Mesenchymal stem cell (in vitro differentiated cells and primary cell): ENCODE measurements around the gene KIF26B.

ENCODE experiments used
- DNase-seq: peaks from one replicate; pipeline ENCODE4 v3.0.0-alpha.2; 2013
- H2AFZ ChIP-seq: one replicate; pipeline ENCODE4 v1.6.1; 2013; ENCODE audit warnings: low read depth, mild to moderate bottlenecking, control low read depth, inconsistent platforms, low read length, moderate library complexity
- H2AK5ac ChIP-seq: 2 replicates; pipeline ENCODE4 v1.6.1; 2013; ENCODE audit warnings: low read length, moderate library complexity, mild to moderate bottlenecking, inconsistent platforms; ENCODE audit not compliant: severe bottlenecking
- H2BK120ac ChIP-seq: one replicate; pipeline ENCODE4 v1.6.1; 2013; ENCODE audit warnings: low read depth, mild to moderate bottlenecking, inconsistent platforms, low read length, moderate library complexity
- H2BK12ac ChIP-seq, 2 experiments: one replicate each; pipeline ENCODE4 v1.6.1; 2013; ENCODE audit warnings: inconsistent platforms in 2 of 2, low read length in 2 of 2, mild to moderate bottlenecking in 2 of 2, moderate library complexity in 2 of 2, control low read depth in 1 of 2
- H2BK15ac ChIP-seq: one replicate; pipeline ENCODE4 v1.6.1; 2013; ENCODE audit warnings: mild to moderate bottlenecking, low read depth, inconsistent platforms; ENCODE audit not compliant: poor library complexity, severe bottlenecking
- H2BK5ac ChIP-seq: 2 replicates; pipeline ENCODE4 v1.6.1; 2013; ENCODE audit warnings: low read depth, mild to moderate bottlenecking, low read length, control low read depth, inconsistent platforms; ENCODE audit not compliant: poor library complexity, severe bottlenecking
- H3K14ac ChIP-seq, 2 experiments: one replicate each; pipeline ENCODE4 v1.6.1; 2013; ENCODE audit warnings: inconsistent platforms in 2 of 2, low read length in 2 of 2, control low read depth in 1 of 2, mild to moderate bottlenecking in 1 of 2, moderate library complexity in 1 of 2
- H3K18ac ChIP-seq, 2 experiments: one replicate each; pipeline ENCODE4 v1.6.1; 2013; ENCODE audit warnings: inconsistent platforms in 2 of 2, low read length in 2 of 2, control low read depth in 1 of 2, low read depth in 1 of 2, mild to moderate bottlenecking in 1 of 2
- H3K23ac ChIP-seq, 2 experiments: one replicate each; pipeline ENCODE4 v1.6.1; 2013; ENCODE audit warnings: inconsistent platforms in 2 of 2, low read length in 2 of 2, mild to moderate bottlenecking in 2 of 2, moderate library complexity in 2 of 2, control low read depth in 1 of 2
- H3K27ac ChIP-seq: 2 replicates; pipeline ENCODE4 v1.5.1; 2013; ENCODE audit warnings: mild to moderate bottlenecking, moderate library complexity, low read length, control low read depth, inconsistent platforms; ENCODE audit not compliant: poor library complexity, severe bottlenecking
- H3K27me3 ChIP-seq, 2 experiments: 2 replicates each; pipeline versions ENCODE4 v1.6.1 to v1.7.0; 2013; ENCODE audit warnings: low read length in 2 of 2, mild to moderate bottlenecking in 2 of 2, moderate library complexity in 2 of 2, control low read depth in 1 of 2, inconsistent platforms in 1 of 2; ENCODE audit not compliant: control insufficient read depth in 1 of 2, insufficient read depth in 1 of 2
- H3K36me3 ChIP-seq, 2 experiments: 2 replicates each; pipeline versions ENCODE4 v1.6.1 to v1.7.0; 2013; ENCODE audit warnings: low read length in 2 of 2, control low read depth in 1 of 2, inconsistent platforms in 1 of 2, low read depth in 1 of 2, mild to moderate bottlenecking in 1 of 2; ENCODE audit not compliant: insufficient read depth in 2 of 2, control insufficient read depth in 1 of 2
- H3K4ac ChIP-seq, 2 experiments: one replicate each; pipeline ENCODE4 v1.6.1; 2013; ENCODE audit warnings: inconsistent platforms in 2 of 2, low read length in 2 of 2, mild to moderate bottlenecking in 2 of 2, moderate library complexity in 2 of 2, control low read depth in 1 of 2, low read depth in 1 of 2
- H3K4me1 ChIP-seq: 2 replicates; pipeline ENCODE4 v1.6.1; 2013; ENCODE audit warnings: low read depth, low read length, control low read depth; ENCODE audit not compliant: control insufficient read depth, insufficient read depth
- H3K4me2 ChIP-seq: 2 replicates; pipeline ENCODE4 v1.6.1; 2013; ENCODE audit warnings: low read length, mild to moderate bottlenecking, inconsistent platforms; ENCODE audit not compliant: poor library complexity, severe bottlenecking
- H3K4me3 ChIP-seq, 2 experiments: 2 replicates each; pipeline versions ENCODE4 v1.5.1 to v1.7.0; 2013; ENCODE audit warnings: low read length in 2 of 2, mild to moderate bottlenecking in 2 of 2, control low read depth in 1 of 2, low read depth in 1 of 2; ENCODE audit not compliant: insufficient read depth in 1 of 2
- H3K79me1 ChIP-seq: replicated peaks from 2 replicates; pipeline ENCODE4 v1.6.1; 2013; ENCODE audit warnings: mild to moderate bottlenecking, control low read depth, low read length, inconsistent platforms; ENCODE audit not compliant: poor library complexity, severe bottlenecking
- H3K9ac ChIP-seq: 2 replicates; pipeline ENCODE4 v1.7.0; 2013; ENCODE audit warnings: mild to moderate bottlenecking, low read length, moderate library complexity
- H3K9me3 ChIP-seq: 2 replicates; pipeline ENCODE4 v1.7.0; 2013; ENCODE audit warnings: mild to moderate bottlenecking, low read length; ENCODE audit not compliant: control insufficient read depth
- H4K8ac ChIP-seq: one replicate; pipeline ENCODE4 v1.6.1; 2013; ENCODE audit warnings: inconsistent platforms, mild to moderate bottlenecking, low read length, moderate library complexity
- H4K91ac ChIP-seq: one replicate; pipeline ENCODE4 v1.6.1; 2013; ENCODE audit warnings: mild to moderate bottlenecking, low read length, inconsistent platforms
- WGBS: methylation state at CpG from one replicate; pipeline ENCODE4 v1.1.7; 2013; ENCODE audit warnings: mixed read lengths; 5-methylcytosine and 5-hydroxymethylcytosine counted together

KIF26B gene

GRCh38 chr1:245599371-245600174 lies 444.8 kb downstream of the KIF26B start:
- Histone ChIP-seq H3K4me2 (no peak overlapping the region), H2BK5ac (no peak overlapping the region), H3K79me1 (no peaks in the 10 kb centered on the region), H3K9me3 (no peaks in the 10 kb centered on the region), H4K8ac (peak overlapping the region; percentile 51), H3K27me3 (peaks cover 6 to 18% of the 10 kb centered on the region in 2 experiments), H3K36me3 (no peaks in the 10 kb centered on the region), H2BK12ac (no peak overlapping the region), H3K9ac (peak overlapping the region; percentile 21), H3K4me3 (no peak overlapping the region), H3K14ac (no peak overlapping the region), H4K91ac (peak overlapping the region; percentile 50), H3K4me1 (no peaks in the 10 kb centered on the region), H2BK15ac (no peak overlapping the region), H3K23ac (no peak overlapping the region), H3K4ac (no peak overlapping the region), H2AK5ac (no peak overlapping the region), H3K27ac (no peak overlapping the region), H2AFZ (no peak overlapping the region), H3K18ac (peak overlapping the region; percentile 70 to 80), H2BK120ac (no peak overlapping the region)
- peak; percentile 97 for DNase-seq
- WGBS, result 40% methylated on average over 13 of the region's 16 CpGs

DNA sequence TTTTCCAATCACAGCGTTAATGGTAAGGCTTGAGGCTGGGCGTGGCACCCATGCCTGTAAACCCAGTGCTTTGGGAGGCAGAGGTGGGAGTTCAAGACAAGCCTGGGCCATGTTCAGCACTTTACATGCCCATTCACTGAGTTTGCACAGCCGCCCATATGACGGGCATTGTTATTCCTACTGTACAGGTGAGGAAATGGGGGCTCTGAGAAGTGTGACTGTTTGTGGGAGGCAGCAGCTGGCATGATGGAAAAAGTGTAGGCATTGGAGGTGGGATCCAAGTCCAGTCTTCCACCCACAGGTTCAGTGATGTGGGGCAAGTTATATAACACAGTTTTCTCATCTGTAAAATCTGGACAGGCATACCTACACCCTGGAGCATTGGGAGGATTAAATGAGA lies 445.9 kb downstream of the KIF26B start:
- peaks cover 6 to 18% of the 10 kb centered on the region in 2 experiments for H3K27me3 ChIP-seq
- H3K4me2 ChIP-seq, result no peak overlapping the region
- no peak overlapping the region for H2BK120ac ChIP-seq
- H2BK5ac ChIP-seq, result no peak overlapping the region
- peak overlapping the region in 1 of 2 experiments; percentile 1 for H3K4ac ChIP-seq
- H3K36me3 ChIP-seq, result no peaks in the 10 kb centered on the region
- no peaks in the 10 kb centered on the region for H3K9me3 ChIP-seq
- H2BK12ac ChIP-seq, result peak overlapping the region; percentile 20 to 29
- H4K91ac ChIP-seq, result peak overlapping the region; percentile 25
- no peak overlapping the region for H3K27ac ChIP-seq
- H3K9ac ChIP-seq, result no peak overlapping the region
- 99% methylated on average over 4 of the region's 4 CpGs for WGBS
- peak overlapping the region; percentile 16 to 23 for H3K18ac ChIP-seq
- no peak overlapping the region for H2BK15ac ChIP-seq
- no peak overlapping the region for H2AFZ ChIP-seq
- no peak overlapping the region for H3K23ac ChIP-seq
- DNase-seq, result no peak
- peaks cover 8% of the 10 kb centered on the region for H3K4me1 ChIP-seq
- H3K4me3 ChIP-seq, result no peak overlapping the region
- peak overlapping the region; percentile 33 for H4K8ac ChIP-seq
- no peak overlapping the region for H3K14ac ChIP-seq
- H2AK5ac ChIP-seq, result no peak overlapping the region
- H3K79me1 ChIP-seq, result no peaks in the 10 kb centered on the region

GRCh38 chr1:245603311-245603865 lies 448.6 kb downstream of the KIF26B start:
- Histone ChIP-seq H3K9me3 (no peaks in the 10 kb centered on the region), H3K36me3 (peaks cover 0 to 4% of the 10 kb centered on the region in 2 experiments), H2BK5ac (no peak overlapping the region), H4K8ac (no peak overlapping the region), H3K9ac (no peak overlapping the region), H3K4me1 (peaks cover 14% of the 10 kb centered on the region), H2AK5ac (no peak overlapping the region), H3K18ac (peak overlapping the region in 1 of 2 experiments; percentile 9), H3K27ac (no peak overlapping the region), H4K91ac (no peak overlapping the region), H3K79me1 (no peaks in the 10 kb centered on the region), H2BK12ac (peak overlapping the region in 1 of 2 experiments; percentile 45), H3K23ac (no peak overlapping the region), H2BK120ac (no peak overlapping the region), H2AFZ (no peak overlapping the region), H3K27me3 (peaks cover 3 to 13% of the 10 kb centered on the region in 2 experiments), H3K4me2 (no peak overlapping the region), H3K14ac (no peak overlapping the region), H3K4me3 (no peak overlapping the region), H2BK15ac (no peak overlapping the region), H3K4ac (peak overlapping the region in 1 of 2 experiments; percentile 36)
- WGBS, result 94% methylated on average over 4 of the region's 6 CpGs
- DNase-seq, result no peak

GRCh38 chr1:245604979-245605378 lies 450.2 kb downstream of the KIF26B start:
- Histone ChIP-seq H4K91ac (peak overlapping the region; percentile 21), H3K4me1 (peaks cover 17% of the 10 kb centered on the region), H3K27ac (no peak overlapping the region), H3K79me1 (no peaks in the 10 kb centered on the region), H2AFZ (no peak overlapping the region), H3K4me2 (no peak overlapping the region), H2BK15ac (no peak overlapping the region), H3K14ac (no peak overlapping the region), H3K4ac (peak overlapping the region; percentile 36 to 75), H2BK120ac (peak overlapping the region; percentile 35), H3K9me3 (no peaks in the 10 kb centered on the region), H3K36me3 (peaks cover 0 to 4% of the 10 kb centered on the region in 2 experiments), H2BK12ac (peak overlapping the region; percentile 23 to 89), H2BK5ac (no peak overlapping the region), H3K27me3 (peaks cover 7 to 19% of the 10 kb centered on the region in 2 experiments), H3K9ac (peak overlapping the region; percentile 40), H4K8ac (peak overlapping the region; percentile 55), H2AK5ac (no peak overlapping the region), H3K4me3 (peak overlapping the region in 1 of 2 experiments; percentile 43), H3K18ac (peak overlapping the region; percentile 41 to 46), H3K23ac (no peak overlapping the region)
- 74% methylated on average over 9 of the region's 9 CpGs for WGBS
- DNase-seq, result no peak
